MM.1S (cell line): ENCODE data around the gene CASQ1.

Experiments used
- DNase-seq: peaks from one replicate; pipeline ENCODE4 v3.0.0-alpha.2; 2015
- H2AFZ ChIP-seq: fragments of 300-600 bp; sonication (generic); 2 replicates; pipeline ENCODE4 v1.6.0; 2016; ENCODE audit warnings: antibody characterized with exemption, low read length
- H3F3A ChIP-seq: fragments of 300-600 bp; sonication (generic); 2 replicates; pipeline ENCODE4 v1.6.1; 2016; ENCODE audit warnings: mild to moderate bottlenecking, antibody characterized with exemption, low read length, moderate library complexity, mixed read lengths; ENCODE audit not compliant: insufficient read depth
- H3K27ac ChIP-seq: fragments of 300-600 bp; sonication (generic); 2 replicates; pipeline ENCODE4 v1.5.1; 2016; ENCODE audit warnings: mild to moderate bottlenecking, low read length
- H3K27me3 ChIP-seq: fragments of 300-600 bp; sonication (generic); replicated peaks from 2 replicates; pipeline ENCODE4 v1.6.0; 2016; ENCODE audit warnings: low read length; ENCODE audit not compliant: insufficient read depth
- H3K36me3 ChIP-seq: fragments of 300-600 bp; sonication (generic); replicated peaks from 2 replicates; pipeline ENCODE4 v1.6.1; 2016; ENCODE audit warnings: mild to moderate bottlenecking, low read length, mixed read lengths; ENCODE audit not compliant: insufficient read depth
- H3K4me1 ChIP-seq: fragments of 300-600 bp; sonication (generic); 2 replicates; pipeline ENCODE4 v1.6.1; 2016; ENCODE audit warnings: low read length, mixed read lengths
- H3K4me2 ChIP-seq: fragments of 300-600 bp; sonication (generic); 2 replicates; pipeline ENCODE4 v1.6.0; 2016; ENCODE audit warnings: low read depth, low read length
- H3K4me3 ChIP-seq: fragments of 300-600 bp; sonication (generic); 2 replicates; pipeline ENCODE4 v1.5.1; 2016; ENCODE audit warnings: low read length, mixed read lengths
- H3K79me2 ChIP-seq: fragments of 300-600 bp; sonication (generic); 2 replicates; pipeline ENCODE4 v1.6.1; 2016; ENCODE audit warnings: mixed run types, low read length, mixed read lengths
- H3K9ac ChIP-seq: fragments of 300-600 bp; sonication (generic); 2 replicates; pipeline ENCODE4 v1.6.1; 2016; ENCODE audit warnings: low read length, mixed read lengths
- H3K9me2 ChIP-seq: fragments of 300-600 bp; sonication (generic); replicated peaks from 2 replicates; pipeline ENCODE4 v1.6.1; 2016; ENCODE audit warnings: mild to moderate bottlenecking, low read length, mixed read lengths; ENCODE audit not compliant: insufficient read depth
- H3K9me3 ChIP-seq: fragments of 300-600 bp; sonication (generic); replicated peaks from 2 replicates; pipeline ENCODE4 v1.6.1; 2016; ENCODE audit warnings: mild to moderate bottlenecking, low read length, mixed read lengths; ENCODE audit not compliant: insufficient read depth
- H4K20me1 ChIP-seq: fragments of 300-600 bp; sonication (generic); 2 replicates; pipeline ENCODE4 v1.6.1; 2016; ENCODE audit warnings: mild to moderate bottlenecking, low read length, moderate library complexity, mixed read lengths; ENCODE audit not compliant: insufficient read depth
- EZH2 ChIP-seq: fragments of 300-600 bp; sonication (generic); optimal IDR thresholded peaks from 2 replicates; pipeline ENCODE3; 2017; ENCODE audit warnings: low read depth, mild to moderate bottlenecking, antibody characterized with exemption, low read length, mixed read lengths
- EZH2phosphoT487 ChIP-seq: fragments of 300-600 bp; sonication (generic); IDR thresholded peaks from 2 replicates; pipeline ENCODE4 v1.6.1; 2018; ENCODE audit warnings: antibody characterized with exemption, low read length
- TF ChIP-seq, protein P1 (sequence below): fragments of 300-600 bp; sonication (generic); IDR thresholded peaks from 2 replicates; pipeline ENCODE4 v1.5.1; 2016; ENCODE audit warnings: antibody characterized with exemption, low read length, mixed read lengths

Gene CASQ1

DNA sequence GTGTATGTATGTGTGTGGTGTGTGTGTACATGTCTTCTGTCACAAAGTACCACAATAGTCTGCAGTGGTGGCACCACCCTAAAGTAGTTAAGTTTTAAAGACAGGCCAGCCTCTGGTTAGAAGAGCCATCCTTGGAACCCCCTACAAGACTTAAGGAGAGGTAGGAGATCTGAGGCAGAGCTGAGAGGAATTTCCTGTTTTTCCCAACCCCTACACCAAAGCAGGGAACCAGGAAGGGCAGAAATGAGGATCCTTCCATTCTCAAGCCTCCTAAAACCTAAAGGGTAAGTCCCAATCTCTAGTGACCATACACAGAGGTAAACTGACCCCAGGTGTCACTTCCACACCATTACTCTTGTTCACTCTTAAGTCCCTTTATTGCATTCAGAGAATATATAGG, 25.9 kb downstream of the CASQ1 start:
- H3K27me3 ChIP-seq: no peaks in the 10 kb centered on the region
- no peak for DNase-seq
- H3K36me3 ChIP-seq: no peaks in the 10 kb centered on the region; the same call in 1 of the 2 replicates
- H2AFZ ChIP-seq: no peak overlapping the region
- no peaks in the 10 kb centered on the region for H3K9me3 ChIP-seq
- no peaks in the 10 kb centered on the region for H3K4me1 ChIP-seq
- H3F3A ChIP-seq: no peaks in the 10 kb centered on the region
- H3K9me2 ChIP-seq: no peaks in the 10 kb centered on the region
- TF ChIP-seq EZH2phosphoT487 (no peak), EZH2 (no peak)
- TF ChIP-seq, protein P1, sequence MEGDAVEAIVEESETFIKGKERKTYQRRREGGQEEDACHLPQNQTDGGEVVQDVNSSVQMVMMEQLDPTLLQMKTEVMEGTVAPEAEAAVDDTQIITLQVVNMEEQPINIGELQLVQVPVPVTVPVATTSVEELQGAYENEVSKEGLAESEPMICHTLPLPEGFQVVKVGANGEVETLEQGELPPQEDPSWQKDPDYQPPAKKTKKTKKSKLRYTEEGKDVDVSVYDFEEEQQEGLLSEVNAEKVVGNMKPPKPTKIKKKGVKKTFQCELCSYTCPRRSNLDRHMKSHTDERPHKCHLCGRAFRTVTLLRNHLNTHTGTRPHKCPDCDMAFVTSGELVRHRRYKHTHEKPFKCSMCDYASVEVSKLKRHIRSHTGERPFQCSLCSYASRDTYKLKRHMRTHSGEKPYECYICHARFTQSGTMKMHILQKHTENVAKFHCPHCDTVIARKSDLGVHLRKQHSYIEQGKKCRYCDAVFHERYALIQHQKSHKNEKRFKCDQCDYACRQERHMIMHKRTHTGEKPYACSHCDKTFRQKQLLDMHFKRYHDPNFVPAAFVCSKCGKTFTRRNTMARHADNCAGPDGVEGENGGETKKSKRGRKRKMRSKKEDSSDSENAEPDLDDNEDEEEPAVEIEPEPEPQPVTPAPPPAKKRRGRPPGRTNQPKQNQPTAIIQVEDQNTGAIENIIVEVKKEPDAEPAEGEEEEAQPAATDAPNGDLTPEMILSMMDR: no peak
- H3K4me3 ChIP-seq: no peak overlapping the region
- no peaks in the 10 kb centered on the region for H4K20me1 ChIP-seq
- H3K27ac ChIP-seq: no peak overlapping the region
- no peak overlapping the region for H3K4me2 ChIP-seq
- H3K9ac ChIP-seq: no peak overlapping the region
- H3K79me2 ChIP-seq: no peaks in the 10 kb centered on the region

DNA sequence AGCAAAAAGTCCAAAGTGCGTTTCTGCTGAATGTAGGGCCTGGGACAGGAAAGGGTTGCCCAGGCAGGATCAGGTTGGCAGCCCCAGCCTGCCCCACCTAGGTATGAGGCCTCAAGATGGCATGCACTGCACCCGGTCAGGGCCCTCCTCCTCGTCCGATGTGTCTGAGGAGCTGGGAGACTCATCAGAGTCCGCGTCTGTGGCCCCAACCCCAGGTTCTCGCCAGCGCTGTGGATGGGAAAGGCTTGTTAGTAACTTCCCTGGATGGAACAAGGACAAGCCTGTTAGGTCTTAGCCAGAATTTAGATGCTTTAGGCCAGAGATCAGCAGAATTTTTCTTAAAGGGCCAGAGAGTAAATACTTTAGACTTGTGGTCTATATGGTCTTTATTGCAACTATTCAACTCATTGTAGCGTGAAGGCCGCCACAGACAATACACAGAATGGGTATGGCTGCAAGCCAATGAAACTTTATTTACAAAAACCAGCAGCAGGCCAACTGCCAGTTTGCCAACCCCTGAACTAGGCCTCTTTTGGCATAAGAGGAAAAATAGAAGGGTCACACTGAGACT, 27.2 kb downstream of the CASQ1 start:
- Histone ChIP-seq H3K4me1 (no peaks in the 10 kb centered on the region), H3K9ac (no peak overlapping the region), H3K36me3 (no peaks in the 10 kb centered on the region; the same call in 1 of the 2 replicates), H3K4me3 (no peak overlapping the region), H3K27ac (no peak overlapping the region), H3K9me3 (no peaks in the 10 kb centered on the region), H3K9me2 (no peaks in the 10 kb centered on the region), H4K20me1 (no peaks in the 10 kb centered on the region), H3K27me3 (no peaks in the 10 kb centered on the region), H3K79me2 (no peaks in the 10 kb centered on the region), H3F3A (no peaks in the 10 kb centered on the region), H2AFZ (no peak overlapping the region), H3K4me2 (no peak overlapping the region)
- DNase-seq: no peak
- TF ChIP-seq EZH2phosphoT487: no peak
- TF ChIP-seq EZH2: no peak
- TF ChIP-seq, protein P1: no peak

DNA sequence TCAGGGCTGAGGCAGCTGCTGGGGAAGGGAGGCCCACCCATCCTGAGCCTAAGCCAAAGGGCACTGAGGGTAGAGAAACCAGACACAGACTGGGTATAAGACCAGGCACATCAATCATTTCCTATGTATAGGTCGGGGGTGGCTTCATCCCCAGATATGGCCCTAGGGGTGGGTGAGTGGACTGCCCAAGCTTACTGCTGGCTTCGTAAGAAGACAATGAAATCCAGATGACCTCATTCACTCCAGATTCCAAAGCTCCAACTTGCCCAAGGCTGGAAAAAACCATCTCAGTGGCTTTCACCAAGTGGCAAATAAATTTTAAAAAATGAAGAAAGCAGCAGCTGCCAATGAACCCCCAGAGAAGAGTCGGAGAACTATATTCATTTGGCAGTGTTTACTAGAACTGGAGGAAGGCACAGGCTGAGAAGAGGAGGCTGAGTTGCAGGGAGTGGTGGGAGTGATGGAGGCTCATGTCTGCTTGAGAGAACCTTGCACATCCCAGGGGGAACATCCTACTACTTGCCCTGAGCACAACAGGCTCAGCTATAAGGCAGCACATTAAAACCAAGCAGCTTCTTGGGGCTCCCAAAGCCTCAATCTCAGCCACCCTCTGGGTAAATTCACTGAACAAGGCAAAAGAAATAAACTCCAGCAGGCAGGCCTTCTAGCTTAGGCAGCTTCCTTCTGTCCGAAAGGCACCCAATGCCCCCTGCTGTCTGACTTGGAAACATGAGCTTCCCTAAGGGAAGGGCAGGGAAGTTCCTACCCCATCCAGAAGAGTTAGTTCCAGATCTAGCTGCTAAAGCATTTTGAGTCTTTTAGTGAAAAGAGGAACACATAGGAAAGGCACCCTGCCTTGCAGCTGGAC, 28.9 kb downstream of the CASQ1 start:
- Histone ChIP-seq H3K4me1 (no peaks in the 10 kb centered on the region), H3K4me3 (no peak overlapping the region), H3K36me3 (peaks cover 4% of the 10 kb centered on the region), H3K27me3 (no peaks in the 10 kb centered on the region), H3K79me2 (no peaks in the 10 kb centered on the region), H2AFZ (no peak overlapping the region), H3K9me2 (no peaks in the 10 kb centered on the region), H4K20me1 (no peaks in the 10 kb centered on the region), H3K27ac (no peak overlapping the region), H3K4me2 (no peak overlapping the region), H3K9ac (no peak overlapping the region), H3K9me3 (no peaks in the 10 kb centered on the region), H3F3A (no peaks in the 10 kb centered on the region)
- TF ChIP-seq, protein P1: peak; percentile 29; the same call in 1 of the 2 replicates
- no peak for TF ChIP-seq EZH2
- DNase-seq: no peak
